Gastroesophageal sphincter (tissue), 3 donors: ENCODE results near the gene ATP6V1G2.

Source experiments
- CTCF ChIP-seq, 4 experiments: fragments of 200-600 bp in 2 of 4; fragments of 450-650 bp in 2 of 4; sonication (generic) in 1 of 4; IDR thresholded peaks; one replicate each; pipeline ENCODE4 v1.5.1; 2017 to 2019; ENCODE audit warnings: antibody characterized with exemption in 4 of 4, mild to moderate bottlenecking in 2 of 4, moderate library complexity in 2 of 4
- EP300 ChIP-seq: sonication (generic); formaldehyde crosslinking; IDR thresholded peaks from one replicate; pipeline ENCODE4 v1.6.1; 2017; ENCODE audit warnings: antibody characterized with exemption, mild to moderate bottlenecking
- POLR2A ChIP-seq, 2 donors: fragments of 450-650 bp; IDR thresholded peaks; one replicate each; pipeline ENCODE4 v1.6.1; 2017; ENCODE audit warnings: antibody characterized with exemption in 2 of 2, mild to moderate bottlenecking in 2 of 2, moderate library complexity in 1 of 2

- TF ChIP-seq POLR2A (IDR thresholded peaks at IDR 0.05): no peak
- TF ChIP-seq CTCF (IDR thresholded peaks at IDR 0.05): no peak
- no peak for TF ChIP-seq EP300
These were observed 40.3 kb upstream of the ATP6V1G2 start for GRCh38 chr6:31586599-31587281.
